ENCODE data around the gene BNIPL.

Gene BNIPL

GRCh38 chr1:151036356-151036755, at the start of gene BNIPL:
TSS of gene BNIPL (plus strand) at chr1:151036586. CDS start at chr1:151036726, 140 bp downstream.
- DNase-seq: no peak

- no peak for DNase-seq
Measured at GRCh38 chr1:150987924-150988323, 48.5 kb upstream of the BNIPL start.

GRCh38 chr1:150992626-150993025, 43.8 kb upstream of the BNIPL start:
- no peak for DNase-seq

- DNase-seq: no peak
Measured at GRCh38 chr1:150994248-150994647, 42.1 kb upstream of the BNIPL start.

GRCh38 chr1:150995460-150995859, 40.9 kb upstream of the BNIPL start:
- DNase-seq: no peak

- DNase-seq: peak; percentile 53
Measured at GRCh38 chr1:150995896-150996295, 40.5 kb upstream of the BNIPL start.

GRCh38 chr1:150997126-150997872, 39.1 kb upstream of the BNIPL start:
- no peak for DNase-seq

- DNase-seq: no peak
Measured at GRCh38 chr1:150997949-150998348, 38.4 kb upstream of the BNIPL start.

GRCh38 chr1:150999051-150999674, 37.2 kb upstream of the BNIPL start:
- peak; percentile 65 for DNase-seq

GRCh38 chr1:150999926-151000325, 36.5 kb upstream of the BNIPL start:
- DNase-seq: no peak

GRCh38 chr1:151000408-151000807, 36.0 kb upstream of the BNIPL start:
- DNase-seq: no peak

- peak; percentile 63 for DNase-seq
Measured at GRCh38 chr1:151001602-151002001, 34.8 kb upstream of the BNIPL start.

GRCh38 chr1:151002051-151002450, 34.3 kb upstream of the BNIPL start:
- peak; percentile 18 for DNase-seq

- DNase-seq: no peak
Measured at GRCh38 chr1:151002611-151003010, 33.8 kb upstream of the BNIPL start.

- DNase-seq: peak; percentile 18
Measured at GRCh38 chr1:151003180-151003579, 33.2 kb upstream of the BNIPL start.

GRCh38 chr1:151005729-151006319, 30.6 kb upstream of the BNIPL start:
- no peak for DNase-seq

- peak; percentile 80 for DNase-seq
Measured at GRCh38 chr1:151006327-151007052, 29.9 kb upstream of the BNIPL start, which contains the start of gene MINDY1. TSS of gene MINDY1 (minus strand) at chr1:151006902. CDS start at chr1:151002617, 4,285 bp downstream.

GRCh38 chr1:151007853-151008243, 28.5 kb upstream of the BNIPL start:
- no peak for DNase-seq

- peak; percentile 99 for DNase-seq
Measured at GRCh38 chr1:151008244-151009205, 27.9 kb upstream of the BNIPL start, which contains the start of gene PRUNE1. TSS of gene PRUNE1 (plus strand) at chr1:151008449. CDS start at chr1:151008633, 184 bp downstream.

- DNase-seq: no peak
Measured at GRCh38 chr1:151009206-151009587, 27.2 kb upstream of the BNIPL start.

GRCh38 chr1:151009674-151010345, 26.6 kb upstream of the BNIPL start:
- DNase-seq: no peak

Measured in suppressor macrophage treated with lipopolysaccharide for 4 hours (primary cell).